GM19324 (cell line): ENCODE data around the gene ACE.

Experiments used
- ATAC-seq: cut with Tn5 transposase; IDR thresholded peaks from one replicate; pipeline ENCODE4 v1.9.1; 2021; ENCODE audit warnings: mild to moderate bottlenecking, moderate library complexity; ENCODE audit not compliant: unreplicated experiment, low FRiP score

ACE gene

GRCh38 chr17:63512896-63513644 is 36.2 kb downstream of the ACE start:
- no peak for ATAC-seq

GRCh38 chr17:63514477-63514876 is 37.6 kb downstream of the ACE start:
- ATAC-seq, result no peak

- no peak for ATAC-seq
Measured at GRCh38 chr17:63514974-63515373, 38.1 kb downstream of the ACE start.

GRCh38 chr17:63515426-63515825 is 38.6 kb downstream of the ACE start:
- ATAC-seq, result no peak

GRCh38 chr17:63516910-63517824 is 40.3 kb downstream of the ACE start:
- no peak for ATAC-seq

- no peak for ATAC-seq
Measured at GRCh38 chr17:63517825-63518534, 41.1 kb downstream of the ACE start.

- no peak for ATAC-seq
Measured at GRCh38 chr17:63519116-63519881, 42.4 kb downstream of the ACE start.

- ATAC-seq, result no peak
Measured at GRCh38 chr17:63519972-63520882, 43.4 kb downstream of the ACE start.

- no peak for ATAC-seq
Measured at GRCh38 chr17:63523253-63523855, 46.5 kb downstream of the ACE start, which contains the start of gene KCNH6. KCNH6 (plus strand) TSS chr17:63523358; CDS start chr17:63523414, 56 bp downstream.

GRCh38 chr17:63524051-63524450 is 47.2 kb downstream of the ACE start:
- ATAC-seq, result no peak

GRCh38 chr17:63525190-63525946 is 48.5 kb downstream of the ACE start:
- no peak for ATAC-seq

- no peak for ATAC-seq
Measured at GRCh38 chr17:63526861-63527260, 50.0 kb downstream of the ACE start.

GRCh38 chr17:63528183-63528582 is 51.3 kb downstream of the ACE start:
- no peak for ATAC-seq

GRCh38 chr17:63529711-63530556 is 53.1 kb downstream of the ACE start:
- ATAC-seq, result no peak

GRCh38 chr17:63530557-63531021 is 53.7 kb downstream of the ACE start:
- ATAC-seq, result no peak

- no peak for ATAC-seq
Measured at GRCh38 chr17:63531022-63531965, 54.4 kb downstream of the ACE start.
